Measurements from ENCODE around the gene CHMP4B. TPM values are rescaled to one million over a fixed set of nuclear protein-coding genes. Genes with fewer than 3 reads are reported as not detected.

CHMP4B gene
- total and polyA plus RNA-seq, 7 donors, result 102 to 394 (median 115) TPM

GRCh38 chr20:33862709-33863403 lies 51.7 kb downstream of the CHMP4B start:
- DNase-seq, result peak; percentile 77
- TF ChIP-seq EP300 (IDR thresholded peaks at IDR 0.05) (no peak), CTCF (IDR thresholded peaks at IDR 0.05) (peak; percentile 21 to 67 (median 62)), POLR2AphosphoS5 (IDR thresholded peaks at IDR 0.05) (no peak), POLR2A (IDR thresholded peaks at IDR 0.05) (no peak)
- H3K36me3 ChIP-seq, result no peaks in the 10 kb centered on the region
- WGBS, 2 donors, result 24 to 27% methylated on average over 32 of the region's 32 CpGs
- H3K9me3 ChIP-seq, result no peaks in the 10 kb centered on the region
- H3K27me3 ChIP-seq, result no peaks in the 10 kb centered on the region
- peaks cover 0 to 29% (median 20%) of the 10 kb centered on the region in 4 donors for H3K4me1 ChIP-seq
- H3K27ac ChIP-seq, result no peak overlapping the region
- peak overlapping the region in 3 of 4 donors; percentile 14 to 28 (median 25) for H3K4me3 ChIP-seq
- intact Hi-C loops (cut with DNase I), result loop anchor here (2.0 kb wide), 2 partner anchors 206 to 266 kb away; no protein-coding TSS in a partner anchor

DNA sequence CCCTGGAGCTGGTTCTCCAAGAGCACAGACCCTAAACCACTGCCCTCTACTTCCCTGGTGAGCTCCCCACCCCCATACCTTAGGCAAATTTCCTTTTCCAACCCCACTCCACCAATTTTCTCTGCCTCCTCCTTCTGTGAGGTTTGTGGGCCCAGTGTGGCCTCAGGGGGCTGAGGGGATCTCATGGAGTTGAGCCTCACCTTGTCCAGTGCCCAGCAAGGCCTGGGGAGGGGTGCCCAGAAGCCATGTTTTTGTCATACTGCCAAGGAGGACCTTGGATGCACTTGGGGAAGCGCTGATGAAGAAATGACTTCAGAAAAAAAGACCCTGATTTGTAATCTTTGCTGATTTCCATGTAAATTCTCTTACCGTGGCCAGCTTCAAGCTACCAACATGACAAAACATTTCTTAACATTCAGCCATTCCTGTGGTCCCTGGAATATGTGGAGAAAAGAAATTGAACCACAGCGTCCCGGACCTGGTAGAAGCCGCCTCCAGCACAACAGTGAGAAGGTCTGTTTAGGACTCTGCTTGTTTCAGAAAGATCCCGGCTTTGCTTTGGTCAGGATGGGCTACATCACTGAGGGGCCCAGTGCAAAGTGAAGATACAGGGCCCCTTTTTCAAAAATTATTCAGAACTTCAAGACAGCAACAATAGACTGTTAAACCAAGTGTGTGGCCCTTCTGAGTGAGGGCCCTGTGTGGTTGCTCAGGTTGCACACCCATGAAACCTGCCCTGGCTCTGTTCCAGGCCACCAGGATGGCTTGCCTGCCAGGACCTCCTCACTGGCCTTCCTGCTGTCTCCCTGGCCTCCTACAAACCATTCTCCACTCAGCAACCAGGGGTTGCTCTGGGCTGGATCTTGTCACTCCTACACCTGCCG lies 52.5 kb downstream of the CHMP4B start:
- Histone ChIP-seq H3K9me3 (no peaks in the 10 kb centered on the region), H3K4me1 (peaks cover 0 to 38% (median 20%) of the 10 kb centered on the region in 4 donors), H3K36me3 (no peaks in the 10 kb centered on the region), H3K4me3 (no peak overlapping the region), H3K27ac (no peak overlapping the region), H3K27me3 (no peaks in the 10 kb centered on the region)
- DNase-seq, result no peak
- WGBS, 2 donors, result 95 to 97% methylated on average over 7 of the region's 7 CpGs
- TF ChIP-seq POLR2A (IDR thresholded peaks at IDR 0.05) (no peak), POLR2AphosphoS5 (IDR thresholded peaks at IDR 0.05) (no peak), CTCF (IDR thresholded peaks at IDR 0.05) (no peak), EP300 (IDR thresholded peaks at IDR 0.05) (no peak)
- intact Hi-C loops (cut with DNase I), result loop anchor here (2.0 kb wide), 2 partner anchors 205 to 265 kb away; no protein-coding TSS in a partner anchor

GRCh38 chr20:33864324-33864963 lies 53.3 kb downstream of the CHMP4B start:
- no peaks in the 10 kb centered on the region for H3K27me3 ChIP-seq
- DNase-seq, result no peak
- intact Hi-C loops (cut with DNase I), result no loop called here
- 86 to 90% methylated on average over 15 of the region's 15 CpGs for WGBS, 2 donors
- H3K4me1 ChIP-seq, result peaks cover 0 to 32% (median 13%) of the 10 kb centered on the region in 4 donors
- TF ChIP-seq POLR2AphosphoS5 (IDR thresholded peaks at IDR 0.05), result no peak
- TF ChIP-seq POLR2A (IDR thresholded peaks at IDR 0.05), result no peak
- TF ChIP-seq EP300 (IDR thresholded peaks at IDR 0.05), result no peak
- TF ChIP-seq CTCF (IDR thresholded peaks at IDR 0.05), result no peak
- no peak overlapping the region for H3K4me3 ChIP-seq
- H3K9me3 ChIP-seq, result no peaks in the 10 kb centered on the region
- no peaks in the 10 kb centered on the region for H3K36me3 ChIP-seq
- H3K27ac ChIP-seq, result no peak overlapping the region

DNA sequence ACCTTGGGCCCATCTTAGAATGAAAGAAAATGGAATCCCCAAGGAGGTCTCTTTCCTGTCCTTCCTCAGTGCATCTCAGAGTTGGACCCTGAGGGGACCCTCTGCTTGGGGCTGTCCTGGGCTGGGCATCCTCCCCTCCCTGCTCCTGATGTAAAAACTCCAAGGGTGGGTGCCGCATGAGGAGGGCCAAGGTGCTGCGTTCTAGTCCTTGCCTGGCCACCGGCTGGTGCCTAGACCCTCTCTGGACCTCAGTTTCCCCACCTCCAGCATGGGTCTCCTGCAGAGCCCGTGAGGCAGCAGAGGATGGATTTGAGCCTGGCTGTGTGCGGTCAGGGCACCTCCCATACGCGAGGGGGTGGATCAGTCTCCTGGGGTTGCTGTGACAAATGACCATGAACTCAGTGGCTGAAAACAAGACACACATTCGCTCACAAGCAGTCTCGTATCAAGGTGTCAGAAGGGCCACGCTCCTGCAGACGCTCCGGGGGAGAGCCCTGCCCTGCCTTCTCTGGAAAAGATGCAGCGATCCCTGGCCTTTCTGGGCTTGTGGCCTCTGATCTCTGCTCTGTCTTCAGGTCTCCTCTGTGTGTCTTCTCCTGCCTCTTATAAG lies 54.7 kb downstream of the CHMP4B start:
- Histone ChIP-seq H3K27me3 (no peaks in the 10 kb centered on the region), H3K9me3 (no peaks in the 10 kb centered on the region), H3K4me1 (peaks cover 0 to 29% (median 12%) of the 10 kb centered on the region in 4 donors), H3K4me3 (no peak overlapping the region), H3K36me3 (no peaks in the 10 kb centered on the region), H3K27ac (no peak overlapping the region)
- DNase-seq, result no peak
- 93 to 94% methylated on average over 13 of the region's 13 CpGs for WGBS, 2 donors
- no peak for TF ChIP-seq CTCF (IDR thresholded peaks at IDR 0.05)
- TF ChIP-seq EP300 (IDR thresholded peaks at IDR 0.05), result no peak
- TF ChIP-seq POLR2AphosphoS5 (IDR thresholded peaks at IDR 0.05), result no peak
- TF ChIP-seq POLR2A (IDR thresholded peaks at IDR 0.05), result no peak
- intact Hi-C loops (cut with DNase I), result loop anchor here (5.0 kb wide), 1 partner anchor 66 kb away; no protein-coding TSS in a partner anchor

Measured in sigmoid colon (tissue), 7 donors.